Adrenal gland (tissue), 5 donors: ENCODE measurements around the gene NETO1.

Experiments used
- POLR2A ChIP-seq, 2 donors: fragments of 450-650 bp; IDR thresholded peaks; one replicate each; pipeline ENCODE4 v1.6.1; 2017; ENCODE audit warnings: antibody characterized with exemption in 2 of 2, mild to moderate bottlenecking in 2 of 2, moderate library complexity in 1 of 2
- TF ChIP-seq, protein P1 (sequence below), 6 experiments: fragments of 450-650 bp in 4 of 6; fragments of 200-600 bp in 2 of 6; sonication (generic) in 1 of 6; IDR thresholded peaks; 1 replicate in 5 of 6; 2 replicates in 1 of 6; pipeline versions ENCODE4 v1.5.1 to v1.8.0; 2016 to 2021; ENCODE audit warnings: antibody characterized with exemption in 6 of 6, mild to moderate bottlenecking in 2 of 6, moderate library complexity in 1 of 6
- donor health status: DM: no; HTN: no; CAD: no.

DNA sequence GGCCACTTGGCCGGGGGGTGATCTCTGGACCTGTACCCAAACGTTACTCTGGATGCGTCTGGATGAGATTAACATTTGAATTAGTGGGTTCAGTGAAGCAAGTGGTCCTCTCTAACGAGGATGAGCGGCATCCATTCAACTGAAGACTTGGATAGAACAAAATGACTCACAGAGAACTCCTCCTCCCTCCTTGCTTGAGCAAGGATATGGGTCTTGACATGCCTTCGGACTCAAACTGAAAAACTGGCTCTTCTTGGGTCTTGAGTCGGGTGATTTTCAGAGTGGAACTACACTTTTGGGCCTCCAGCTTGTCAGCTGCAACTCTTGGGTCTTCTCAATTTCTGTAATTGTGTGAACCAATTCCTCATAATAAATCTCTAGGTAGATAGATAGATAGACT lies 47.2 kb downstream of the NETO1 start:
- TF ChIP-seq, protein P1, sequence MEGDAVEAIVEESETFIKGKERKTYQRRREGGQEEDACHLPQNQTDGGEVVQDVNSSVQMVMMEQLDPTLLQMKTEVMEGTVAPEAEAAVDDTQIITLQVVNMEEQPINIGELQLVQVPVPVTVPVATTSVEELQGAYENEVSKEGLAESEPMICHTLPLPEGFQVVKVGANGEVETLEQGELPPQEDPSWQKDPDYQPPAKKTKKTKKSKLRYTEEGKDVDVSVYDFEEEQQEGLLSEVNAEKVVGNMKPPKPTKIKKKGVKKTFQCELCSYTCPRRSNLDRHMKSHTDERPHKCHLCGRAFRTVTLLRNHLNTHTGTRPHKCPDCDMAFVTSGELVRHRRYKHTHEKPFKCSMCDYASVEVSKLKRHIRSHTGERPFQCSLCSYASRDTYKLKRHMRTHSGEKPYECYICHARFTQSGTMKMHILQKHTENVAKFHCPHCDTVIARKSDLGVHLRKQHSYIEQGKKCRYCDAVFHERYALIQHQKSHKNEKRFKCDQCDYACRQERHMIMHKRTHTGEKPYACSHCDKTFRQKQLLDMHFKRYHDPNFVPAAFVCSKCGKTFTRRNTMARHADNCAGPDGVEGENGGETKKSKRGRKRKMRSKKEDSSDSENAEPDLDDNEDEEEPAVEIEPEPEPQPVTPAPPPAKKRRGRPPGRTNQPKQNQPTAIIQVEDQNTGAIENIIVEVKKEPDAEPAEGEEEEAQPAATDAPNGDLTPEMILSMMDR (IDR thresholded peaks at IDR 0.05), result no peak
- TF ChIP-seq POLR2A (IDR thresholded peaks at IDR 0.05), result no peak
